GM12878 (cell line): ENCODE data around the gene IKZF1. TPM values are rescaled to one million over a fixed set of nuclear protein-coding genes. Genes with fewer than 3 reads are reported as not detected.

Source experiments
- ATAC-seq: fragments of 200-7000 bp; cut with Tn5 transposase; 3 replicates; pipeline ENCODE4 v1.9.1; 2020; ENCODE audit warnings: mild to moderate bottlenecking, moderate library complexity
- BruUV-seq: library from RNA; stranded (reverse); fragments of 400-500 nt; replicated peaks from 2 replicates; lab custom pipeline; 2021; lab: Mats Ljungman, UMichigan
- CTCF ChIA-PET: fragments of 300-600 bp; sonication (Branson Sonifier 250); formaldehyde crosslinking; extraction: SDS; loops from one replicate; lab custom pipeline; 2021; ENCODE audit warnings: inconsistent platforms; lab: Yijun Ruan, JAX
- POLR2A ChIA-PET: fragments of 350-600 bp; formaldehyde crosslinking; extraction: SDS; loops from one replicate; lab custom pipeline; 2021; ENCODE audit warnings: inconsistent platforms; lab: Charles Lee
- RAD21 ChIA-PET: fragments of 300-600 bp; sonication (Branson Sonifier 250); formaldehyde crosslinking; loops from one replicate; lab custom pipeline; 2023; ENCODE audit warnings: antibody characterized with exemption; ENCODE audit not compliant: unreplicated experiment; lab: Charles Lee
- SMC1A ChIA-PET: fragments of 300-600 bp; sonication (Branson Sonifier 250); formaldehyde crosslinking; loops from one replicate; lab custom pipeline; 2023; ENCODE audit not compliant: unreplicated experiment, uncharacterized antibody; lab: Charles Lee
- DNase-seq: peaks from one replicate; pipeline ENCODE4 v3.0.0-alpha.2; 2011; ENCODE audit warnings: low read depth, low spot score
- FAIRE-seq: peaks from 3 replicates; lab custom pipeline; 2011; peaks lifted over from hg19 to GRCh38; lab: Jason Lieb, UNC
- H2AFZ ChIP-seq: 2 replicates; pipeline ENCODE4 v1.6.0; 2011; ENCODE audit warnings: low read depth, low read length, control low read depth; ENCODE audit not compliant: control insufficient read depth
- H3K27ac ChIP-seq: 2 replicates; pipeline ENCODE4 v1.5.1; 2011; ENCODE audit warnings: control low read depth; ENCODE audit not compliant: control insufficient read depth, insufficient read depth
- H3K27me3 ChIP-seq, 2 experiments: replicated peaks in 1 of 2; 2 replicates each; pipeline versions ENCODE4 v1.6.0 to v1.6.1; 2011; ENCODE audit warnings: low read length in 1 of 2; ENCODE audit not compliant: control insufficient read depth in 2 of 2, insufficient read depth in 2 of 2
- H3K36me3 ChIP-seq, 2 experiments: 2 replicates each; pipeline ENCODE4 v1.5.1; 2011; ENCODE audit warnings: low read length in 1 of 2; ENCODE audit not compliant: control insufficient read depth in 2 of 2, insufficient read depth in 2 of 2
- H3K4me1 ChIP-seq: 2 replicates; pipeline ENCODE4 v1.6.1; 2011; ENCODE audit warnings: mild to moderate bottlenecking, low read length, moderate library complexity, mixed read lengths; ENCODE audit not compliant: control insufficient read depth, insufficient read depth
- H3K4me2 ChIP-seq: 2 replicates; pipeline ENCODE4 v1.6.0; 2011; ENCODE audit warnings: control low read depth; ENCODE audit not compliant: control insufficient read depth, insufficient read depth
- H3K4me3 ChIP-seq: fragments of 200-600 bp; sonication (generic); 2 replicates; pipeline ENCODE4 v1.5.1; 2016
- H3K79me2 ChIP-seq: 2 replicates; pipeline ENCODE4 v1.6.0; 2011; ENCODE audit warnings: low read length; ENCODE audit not compliant: control insufficient read depth, insufficient read depth
- H3K9ac ChIP-seq: 2 replicates; pipeline ENCODE4 v1.8.0; 2011; ENCODE audit warnings: low read length, control low read depth, mixed read lengths; ENCODE audit not compliant: control insufficient read depth, insufficient read depth
- H3K9me3 ChIP-seq: replicated peaks from 3 replicates; pipeline ENCODE4 v1.5.1; 2011; ENCODE audit warnings: mild to moderate bottlenecking, low read length; ENCODE audit not compliant: control insufficient read depth, insufficient read depth
- H4K20me1 ChIP-seq: 2 replicates; pipeline ENCODE4 v1.6.0; 2011; ENCODE audit not compliant: control insufficient read depth, insufficient read depth
- ATF7 ChIP-seq: fragments of 450-650 bp; IDR thresholded peaks from 2 replicates; pipeline ENCODE4 v1.6.1; 2016; ENCODE audit warnings: low read depth, mild to moderate bottlenecking
- BACH1 ChIP-seq: fragments of 450-650 bp; IDR thresholded peaks from 2 replicates; pipeline ENCODE4 v1.6.1; 2017; ENCODE audit warnings: mild to moderate bottlenecking, borderline replicate concordance
- CBX5 ChIP-seq: sonication (generic); IDR thresholded peaks from 2 replicates; pipeline ENCODE4 v1.6.1; 2016; ENCODE audit warnings: low read depth, moderate library complexity, mild to moderate bottlenecking, inconsistent platforms
- CHD2 ChIP-seq: IDR thresholded peaks from 2 replicates; pipeline ENCODE4 v1.6.1; 2011; ENCODE audit warnings: low read depth, low read length, improper control_type of control experiment, borderline replicate concordance
- DPF2 ChIP-seq: fragments of 450-650 bp; IDR thresholded peaks from 2 replicates; pipeline ENCODE4 v1.6.1; 2017; ENCODE audit warnings: mild to moderate bottlenecking
- EED ChIP-seq: sonication (generic); IDR thresholded peaks from 2 replicates; pipeline ENCODE4 v1.6.1; 2016; ENCODE audit warnings: antibody characterized with exemption, low read depth
- HDAC2 ChIP-seq: fragments of 200-600 bp; sonication (generic); IDR thresholded peaks from 2 replicates; pipeline ENCODE4 v1.6.1; 2017
- IKZF1 ChIP-seq: fragments of 450-650 bp; conservative IDR thresholded peaks from 2 replicates; pipeline ENCODE4 v1.6.1; 2017; ENCODE audit warnings: antibody characterized with exemption, mild to moderate bottlenecking
- IKZF2 ChIP-seq, 2 experiments: fragments of 450-650 bp; IDR thresholded peaks; 2 replicates each; pipeline ENCODE4 v1.6.1; 2017; ENCODE audit warnings: mild to moderate bottlenecking in 2 of 2, moderate library complexity in 2 of 2
- MEF2B ChIP-seq: fragments of 450-650 bp; IDR thresholded peaks from 2 replicates; pipeline ENCODE4 v1.6.1; 2018; ENCODE audit warnings: mild to moderate bottlenecking, moderate library complexity; ENCODE audit not compliant: partially characterized antibody, poor library complexity, severe bottlenecking
- MTA2 ChIP-seq: fragments of 450-650 bp; IDR thresholded peaks from 2 replicates; pipeline ENCODE4 v1.6.1; 2016; ENCODE audit warnings: low read depth, mild to moderate bottlenecking, moderate library complexity
- PAX5 ChIP-seq: IDR thresholded peaks from 2 replicates; pipeline ENCODE4 v1.6.1; 2011; ENCODE audit warnings: low read depth, low read length, borderline replicate concordance
- RUNX3 ChIP-seq: IDR thresholded peaks from 2 replicates; pipeline ENCODE4 v1.6.1; 2012; ENCODE audit warnings: low read length, inconsistent platforms
- ZBED1 ChIP-seq: IDR thresholded peaks from 2 replicates; pipeline ENCODE4 v1.6.1; 2016; ENCODE audit warnings: borderline replicate concordance
- ZNF384 ChIP-seq: IDR thresholded peaks from 2 replicates; pipeline ENCODE4 v1.6.1; 2012; ENCODE audit warnings: low read depth, mild to moderate bottlenecking, low read length, improper control_type of control experiment, borderline replicate concordance
- whole genome bisulfite sequencing: methylation state at CpG from one replicate; pipeline ENCODE4 v1.1.6; 2016; ENCODE audit warnings: low lambda C conversion rate; ENCODE audit not compliant: insufficient replicate concordance, insufficient coverage; ENCODE audit errors: missing lambda C conversion rate; 5-methylcytosine and 5-hydroxymethylcytosine counted together
- in situ Hi-C: fragments of 300-500 bp; cut with MboI; formaldehyde crosslinking; loops from 9 replicates; pipeline ENCODE4 v1.14.3; 2018; ENCODE audit warnings: mixed read lengths
- intact Hi-C: fragments of 100-400 bp; cut with micrococcal nuclease; formaldehyde crosslinking; loops from one replicate; pipeline ENCODE4 v1.14.2; 2022; ENCODE audit not compliant: unreplicated experiment
- polyA plus RNA-seq, 11 experiments: library from polyadenylated mRNA; depleted of rRNA in 4 of 11; unstranded in 6 of 11; stranded (reverse) in 5 of 11; fragments of >200 nt; fragmentation: Nextera tagmentation in 4 of 11; fragmentation: Illumina TruSeq in 1 of 11; extraction: Ambion mirVana in 4 of 11; extraction: Trizol in 1 of 11; gene quantifications; 1 replicate in 1 of 11; 2 replicates in 10 of 11; pipeline versions ENCODE4 v1.2.1 to v1.2.3, GENCODE V29; 2011 to 2016; ENCODE audit warnings: inconsistent platforms in 2 of 11, missing spikeins in 2 of 11, low read depth in 1 of 11
- total RNA-seq, 4 experiments: library from RNA; depleted of rRNA in 3 of 4; stranded (reverse); fragments of >200 nt in 3 of 4; fragmentation: Illumina TruSeq in 1 of 4; extraction: Trizol in 1 of 4; gene quantifications; 2 replicates each; pipeline versions ENCODE4 v1.2.1 to v1.2.3, GENCODE V29; 2013 to 2021
- TF ChIP-seq, protein P1 (sequence below): IDR thresholded peaks from 2 replicates; pipeline ENCODE4 v1.6.1; 2011; ENCODE audit warnings: mild to moderate bottlenecking, low read depth, low read length, moderate library complexity; ENCODE audit not compliant: insufficient replicate concordance
- TF ChIP-seq, protein P2 (sequence below): fragments of 450-650 bp; IDR thresholded peaks from 2 replicates; pipeline ENCODE4 v1.6.1; 2016; ENCODE audit warnings: mild to moderate bottlenecking
- TF ChIP-seq, protein P3 (sequence below): IDR thresholded peaks from 2 replicates; pipeline ENCODE4 v1.6.1; 2012; ENCODE audit warnings: low read depth, low read length, improper control_type of control experiment
- TF ChIP-seq, protein P4 (sequence below): fragments of 450-650 bp; IDR thresholded peaks from 2 replicates; pipeline ENCODE4 v1.6.1; 2017; ENCODE audit warnings: low read depth, mild to moderate bottlenecking, moderate library complexity

IKZF1 gene
- total and polyA plus RNA-seq, 10 of the 15 experiments (the other 5 are each of a cell fraction or from before 2014, with no cell fraction given): 27.2 to 125 (median 71.6) TPM

DNA sequence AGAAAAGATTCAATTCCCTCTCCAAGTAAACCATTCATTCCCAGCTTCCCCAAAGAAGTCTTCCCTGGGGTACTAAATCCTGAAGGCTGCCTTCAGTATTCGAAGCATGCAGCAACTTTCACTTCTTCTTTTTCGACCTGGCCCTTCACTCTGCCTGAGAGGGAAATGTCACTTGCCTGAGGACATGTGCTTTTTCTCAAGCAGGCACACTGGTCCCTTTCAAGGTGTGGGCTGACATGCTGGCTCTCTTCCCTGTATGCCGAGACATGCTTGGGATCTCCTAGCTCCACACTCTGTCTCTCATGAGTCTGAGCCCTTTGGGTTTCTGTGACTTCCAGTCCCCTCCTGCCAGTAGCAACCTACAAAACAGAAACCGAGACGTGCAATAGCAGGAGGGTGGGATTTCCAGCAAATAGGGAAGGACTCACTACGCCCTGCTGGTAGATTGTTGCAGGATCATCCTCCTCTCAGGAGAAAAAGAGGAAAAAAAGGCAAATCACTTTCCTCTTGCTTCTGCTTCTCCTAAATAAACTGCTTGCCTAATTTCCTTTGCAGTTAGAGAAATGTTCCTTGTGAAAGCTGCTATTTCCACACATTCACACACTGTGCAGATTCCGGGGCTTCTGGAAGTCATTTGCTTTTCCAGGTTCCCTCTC, 112.1 kb downstream of the IKZF1 start:
- WGBS: 9% methylated on average over 7 of the region's 7 CpGs
- Histone ChIP-seq H3K27ac (peak overlapping the region; percentile 67), H3K9me3 (no peaks in the 10 kb centered on the region), H3K4me3 (peak overlapping the region; percentile 26; the same call in 1 of the 2 replicates), H3K27me3 (no peaks in the 10 kb centered on the region), H4K20me1 (no peaks in the 10 kb centered on the region), H3K9ac (peak overlapping the region; percentile 48; the same call in 1 of the 2 replicates), H3K4me2 (peak overlapping the region; percentile 84), H3K79me2 (no peaks in the 10 kb centered on the region), H3K4me1 (peaks cover 35% of the 10 kb centered on the region), H3K36me3 (no peaks in the 10 kb centered on the region), H2AFZ (peak overlapping the region; percentile 78)
- peak; percentile 88 for ATAC-seq
- POLR2A ChIA-PET: no interaction called here
- in situ Hi-C loops (loop anchor here (10.0 kb wide), 1 partner anchor 212 kb away; no protein-coding TSS in a partner anchor), intact Hi-C loops (loop anchor here (5.0 kb wide), 1 partner anchor 109 kb away; no protein-coding TSS in a partner anchor)
- no TSS peak for BruUV-seq
- RAD21 ChIA-PET: interaction anchor here (0.6 to 8.4 kb wide), 15 partner anchors 10 to 298 kb away, joined by 3 to 92 read pairs (median 7); no protein-coding TSS in a partner anchor
- SMC1A ChIA-PET: interaction anchor here (0.7 to 7.8 kb wide), 28 partner anchors 11 to 324 kb away, joined by 3 to 122 read pairs (median 6); partner anchors contain the start of gene ZPBP
- DNase-seq: peak; percentile 67
- peak; percentile 93 for FAIRE-seq
- CTCF ChIA-PET: interaction anchor here (0.9 to 14.6 kb wide), 30 partner anchors 9 to 324 kb away, joined by 3 to 257 read pairs (median 6); partner anchors contain the start of gene ZPBP
- TF ChIP-seq, protein P1, sequence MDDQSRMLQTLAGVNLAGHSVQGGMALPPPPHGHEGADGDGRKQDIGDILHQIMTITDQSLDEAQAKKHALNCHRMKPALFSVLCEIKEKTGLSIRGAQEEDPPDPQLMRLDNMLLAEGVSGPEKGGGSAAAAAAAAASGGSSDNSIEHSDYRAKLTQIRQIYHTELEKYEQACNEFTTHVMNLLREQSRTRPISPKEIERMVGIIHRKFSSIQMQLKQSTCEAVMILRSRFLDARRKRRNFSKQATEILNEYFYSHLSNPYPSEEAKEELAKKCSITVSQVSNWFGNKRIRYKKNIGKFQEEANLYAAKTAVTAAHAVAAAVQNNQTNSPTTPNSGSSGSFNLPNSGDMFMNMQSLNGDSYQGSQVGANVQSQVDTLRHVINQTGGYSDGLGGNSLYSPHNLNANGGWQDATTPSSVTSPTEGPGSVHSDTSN: peak; percentile 66
- TF ChIP-seq IKZF2 (IDR thresholded peaks at IDR 0.05) (peak; percentile 99), MTA2 (peak; percentile 74), IKZF1 (peak; percentile 98), PAX5 (0 out of 2 replicates have a peak, but pooled peaks have one; percentile 10), MEF2B (peak; percentile 69), ZBED1 (no peak), HDAC2 (no peak), BACH1 (no peak; the same call in 1 of the 2 replicates), CHD2 (0 out of 2 replicates have a peak, but pooled peaks have one; percentile 44), RUNX3 (peak; percentile 36; the same call in 1 of the 2 replicates), ZNF384 (no peak), DPF2 (peak; percentile 87), ATF7 (peak; percentile 30; the same call in 1 of the 2 replicates), EED (peak; percentile 99), CBX5 (no peak)
- TF ChIP-seq, protein P2, sequence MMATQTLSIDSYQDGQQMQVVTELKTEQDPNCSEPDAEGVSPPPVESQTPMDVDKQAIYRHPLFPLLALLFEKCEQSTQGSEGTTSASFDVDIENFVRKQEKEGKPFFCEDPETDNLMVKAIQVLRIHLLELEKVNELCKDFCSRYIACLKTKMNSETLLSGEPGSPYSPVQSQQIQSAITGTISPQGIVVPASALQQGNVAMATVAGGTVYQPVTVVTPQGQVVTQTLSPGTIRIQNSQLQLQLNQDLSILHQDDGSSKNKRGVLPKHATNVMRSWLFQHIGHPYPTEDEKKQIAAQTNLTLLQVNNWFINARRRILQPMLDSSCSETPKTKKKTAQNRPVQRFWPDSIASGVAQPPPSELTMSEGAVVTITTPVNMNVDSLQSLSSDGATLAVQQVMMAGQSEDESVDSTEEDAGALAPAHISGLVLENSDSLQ: peak; percentile 76
- TF ChIP-seq, protein P3, sequence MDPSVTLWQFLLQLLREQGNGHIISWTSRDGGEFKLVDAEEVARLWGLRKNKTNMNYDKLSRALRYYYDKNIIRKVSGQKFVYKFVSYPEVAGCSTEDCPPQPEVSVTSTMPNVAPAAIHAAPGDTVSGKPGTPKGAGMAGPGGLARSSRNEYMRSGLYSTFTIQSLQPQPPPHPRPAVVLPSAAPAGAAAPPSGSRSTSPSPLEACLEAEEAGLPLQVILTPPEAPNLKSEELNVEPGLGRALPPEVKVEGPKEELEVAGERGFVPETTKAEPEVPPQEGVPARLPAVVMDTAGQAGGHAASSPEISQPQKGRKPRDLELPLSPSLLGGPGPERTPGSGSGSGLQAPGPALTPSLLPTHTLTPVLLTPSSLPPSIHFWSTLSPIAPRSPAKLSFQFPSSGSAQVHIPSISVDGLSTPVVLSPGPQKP: no peak
- TF ChIP-seq, protein P4, sequence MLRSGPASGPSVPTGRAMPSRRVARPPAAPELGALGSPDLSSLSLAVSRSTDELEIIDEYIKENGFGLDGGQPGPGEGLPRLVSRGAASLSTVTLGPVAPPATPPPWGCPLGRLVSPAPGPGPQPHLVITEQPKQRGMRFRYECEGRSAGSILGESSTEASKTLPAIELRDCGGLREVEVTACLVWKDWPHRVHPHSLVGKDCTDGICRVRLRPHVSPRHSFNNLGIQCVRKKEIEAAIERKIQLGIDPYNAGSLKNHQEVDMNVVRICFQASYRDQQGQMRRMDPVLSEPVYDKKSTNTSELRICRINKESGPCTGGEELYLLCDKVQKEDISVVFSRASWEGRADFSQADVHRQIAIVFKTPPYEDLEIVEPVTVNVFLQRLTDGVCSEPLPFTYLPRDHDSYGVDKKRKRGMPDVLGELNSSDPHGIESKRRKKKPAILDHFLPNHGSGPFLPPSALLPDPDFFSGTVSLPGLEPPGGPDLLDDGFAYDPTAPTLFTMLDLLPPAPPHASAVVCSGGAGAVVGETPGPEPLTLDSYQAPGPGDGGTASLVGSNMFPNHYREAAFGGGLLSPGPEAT: peak; percentile 97
